Panc1 (cell line): Measurements from ENCODE around the gene TES. TPM values are rescaled to one million over a fixed set of nuclear protein-coding genes. Genes with fewer than 3 reads are reported as not detected.

Experiments used
- ATAC-seq: fragments of 200-7000 bp; cut with Tn5 transposase; 2 replicates; pipeline ENCODE4 v1.9.1; 2020; ENCODE audit warnings: mild to moderate bottlenecking, moderate library complexity
- BruUV-seq: library from RNA; stranded (reverse); fragments of 400-500 nt; replicated peaks from 2 replicates; lab custom pipeline; 2021; lab: Mats Ljungman, UMichigan
- CTCF ChIA-PET: fragments of 300-600 bp; sonication (Branson Sonifier 250); formaldehyde crosslinking; loops from one replicate; lab custom pipeline; 2022; ENCODE audit warnings: antibody characterized with exemption; lab: Charles Lee
- POLR2A ChIA-PET: fragments of 300-600 bp; sonication (Branson Sonifier 250); formaldehyde crosslinking; loops from one replicate; lab custom pipeline; 2022; ENCODE audit warnings: antibody characterized with exemption; lab: Charles Lee
- DNase-seq: peaks from one replicate; pipeline ENCODE4 v3.0.0-alpha.2; 2010; ENCODE audit warnings: low read depth, low spot score
- H3K27ac ChIP-seq: 2 replicates; pipeline ENCODE4 v1.5.1; 2011; ENCODE audit warnings: mild to moderate bottlenecking, low read length, inconsistent platforms
- H3K27me3 ChIP-seq: fragments of 200-500 bp; sonication (Bioruptor generic); 2 replicates; pipeline ENCODE4 v1.6.0; 2014; ENCODE audit warnings: low read length, inconsistent platforms; ENCODE audit not compliant: control insufficient read depth, insufficient read depth
- H3K36me3 ChIP-seq: fragments of 200-500 bp; sonication (Bioruptor generic); 2 replicates; pipeline ENCODE4 v1.5.1; 2014; ENCODE audit warnings: inconsistent platforms, mild to moderate bottlenecking, low read length, moderate library complexity; ENCODE audit not compliant: control insufficient read depth, insufficient read depth
- H3K4me1 ChIP-seq: 2 replicates; pipeline ENCODE4 v1.5.1; 2011; ENCODE audit warnings: inconsistent platforms, mild to moderate bottlenecking, low read length, moderate library complexity; ENCODE audit not compliant: control insufficient read depth, insufficient read depth
- H3K4me3 ChIP-seq, 2 experiments: 2 replicates each; pipeline ENCODE4 v1.5.1; 2011 to 2012; ENCODE audit warnings: low read depth in 2 of 2, low read length in 2 of 2, mild to moderate bottlenecking in 2 of 2, inconsistent platforms in 1 of 2, moderate library complexity in 1 of 2
- H3K9me3 ChIP-seq: fragments of 200-500 bp; sonication (Bioruptor generic); 2 replicates; pipeline ENCODE4 v1.5.1; 2014; ENCODE audit warnings: low read depth, mild to moderate bottlenecking, inconsistent platforms, low read length, moderate library complexity; ENCODE audit not compliant: control insufficient read depth, insufficient read depth
- CTCF ChIP-seq: fragments of 450-650 bp; IDR thresholded peaks from 2 replicates; pipeline ENCODE4 v1.5.1; 2017; ENCODE audit warnings: mild to moderate bottlenecking
- POLR2AphosphoS5 ChIP-seq: IDR thresholded peaks from 2 replicates; pipeline ENCODE4 v1.6.1; 2012; ENCODE audit warnings: mild to moderate bottlenecking, low read depth, low read length, moderate library complexity
- REST ChIP-seq, 2 experiments: IDR thresholded peaks; 2 replicates each; pipeline ENCODE4 v1.6.1; 2011 to 2012; ENCODE audit warnings: low read depth in 2 of 2, control low read depth in 1 of 2, low read length in 1 of 2, mild to moderate bottlenecking in 1 of 2, moderate library complexity in 1 of 2; ENCODE audit not compliant: insufficient read depth in 1 of 2
- SIN3A ChIP-seq: IDR thresholded peaks from 2 replicates; pipeline ENCODE4 v1.6.1; 2012; ENCODE audit warnings: low read depth, mild to moderate bottlenecking, low read length, moderate library complexity, borderline replicate concordance; ENCODE audit not compliant: insufficient read depth
- TCF7L2 ChIP-seq: IDR thresholded peaks from 2 replicates; pipeline ENCODE4 v1.6.1; 2011; ENCODE audit warnings: mild to moderate bottlenecking, low read depth, low read length, inconsistent platforms
- in situ Hi-C: cut with HindIII; loops from 2 replicates; pipeline ENCODE4 v1.10.0; 2016; ENCODE audit warnings: low sequenced_read_pairs, low pct_unique_long_range_greater_than_20kb
- intact Hi-C: fragments of 100-400 bp; cut with micrococcal nuclease; formaldehyde crosslinking; loops from one replicate; pipeline ENCODE4 v1.10.0; 2022; ENCODE audit not compliant: unreplicated experiment
- total RNA-seq: library from RNA; stranded (reverse); gene quantifications from one replicate; pipeline ENCODE4 v1.2.1, GENCODE V29; 2021; ENCODE audit not compliant: unreplicated experiment

The TES gene
- total RNA-seq, 1 experiment from 2014 or later, result 99.4 TPM

GRCh38 chr7:116166156-116166555 lies 44.2 kb upstream of the TES start:
- Histone ChIP-seq H3K36me3 (no peaks in the 10 kb centered on the region), H3K4me1 (peaks cover 6% of the 10 kb centered on the region; the same call in 1 of the 2 replicates), H3K27ac (no peak overlapping the region), H3K9me3 (no peaks in the 10 kb centered on the region), H3K4me3 (no peak overlapping the region), H3K27me3 (no peaks in the 10 kb centered on the region)
- ChIA-PET POLR2A (no interaction called here), CTCF (no interaction called here)
- DNase-seq (no peak), ATAC-seq (no peak)
- in situ Hi-C loops, result no loop called here
- TF ChIP-seq SIN3A (no peak), CTCF (no peak), POLR2AphosphoS5 (no peak), TCF7L2 (no peak), REST (IDR thresholded peaks at IDR 0.05; ENCODE audit: insufficient read depth in 1 of 2, low read depth in 2 of 2, low read length in 1 of 2) (no peak)
- intact Hi-C loops, result no loop called here
- no TSS peak for BruUV-seq

DNA sequence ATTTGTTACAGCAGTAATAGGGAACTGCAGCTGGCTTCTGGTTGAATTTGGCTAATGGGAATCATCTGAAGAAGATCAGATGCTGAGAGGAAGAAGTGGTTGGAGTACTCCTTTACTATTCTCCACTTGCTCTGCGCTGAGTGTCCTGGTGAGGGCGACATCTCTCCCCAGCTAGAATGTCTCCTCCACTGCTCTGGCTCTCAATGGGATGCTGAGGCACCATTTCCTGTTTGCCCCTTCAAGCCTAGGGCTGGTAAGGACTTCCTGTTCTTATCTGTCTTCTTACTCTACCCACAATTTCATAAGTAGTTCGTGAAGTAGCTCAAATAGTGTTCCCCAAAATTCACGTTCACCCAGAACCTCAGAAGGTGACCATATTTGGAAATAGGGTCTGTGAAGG lies 43.2 kb upstream of the TES start:
- intact Hi-C loops, result no loop called here
- BruUV-seq, result no TSS peak
- Histone ChIP-seq H3K27me3 (peaks cover 2% of the 10 kb centered on the region; the same call in 1 of the 2 replicates), H3K9me3 (no peaks in the 10 kb centered on the region), H3K4me1 (peaks cover 2% of the 10 kb centered on the region), H3K27ac (no peak overlapping the region), H3K36me3 (no peaks in the 10 kb centered on the region), H3K4me3 (no peak overlapping the region)
- CTCF ChIA-PET, result no interaction called here
- TF ChIP-seq REST (IDR thresholded peaks at IDR 0.05; ENCODE audit: insufficient read depth in 1 of 2, low read depth in 2 of 2, low read length in 1 of 2), result no peak
- peak; percentile 33 for TF ChIP-seq CTCF
- POLR2A ChIA-PET, result no interaction called here
- ATAC-seq (no peak), DNase-seq (no peak)
- in situ Hi-C loops, result no loop called here
